Measurements from ENCODE around the gene CDH19. TPM values are rescaled to one million over a fixed set of nuclear protein-coding genes. Genes with fewer than 3 reads are reported as not detected.

Gene CDH19
- total and polyA plus RNA-seq, 5 experiments from 2014 or later, result not detected

DNA sequence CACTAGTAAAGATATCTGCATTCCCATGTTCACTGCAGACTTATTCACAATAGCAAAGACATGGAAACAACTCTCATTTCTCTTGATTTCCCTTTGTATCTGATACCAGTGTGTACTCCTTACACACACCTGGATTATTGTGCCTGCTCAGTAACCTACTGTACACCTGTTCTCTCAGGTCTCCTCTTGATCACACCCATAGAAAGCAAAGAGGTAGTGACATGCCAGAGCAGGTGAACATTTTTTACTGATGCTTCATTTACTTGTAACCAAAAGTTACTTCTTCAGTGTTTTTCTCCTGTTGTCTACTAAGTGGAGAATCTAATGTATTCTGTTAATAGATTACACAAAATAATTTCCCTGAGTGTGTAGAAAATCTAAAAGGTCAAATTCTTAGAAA lies 46.8 kb downstream of the CDH19 start:
- Mint-ChIP-seq H3K36me3 (no peaks in the 10 kb centered on the region), H3K27me3 (no peaks in the 10 kb centered on the region), H3K27ac (no peak overlapping the region), H3K9me3 (peaks cover 0 to 3% (median 0%) of the 10 kb centered on the region in 9 donors), H3K4me3 (no peak overlapping the region), H3K4me1 (no peaks in the 10 kb centered on the region)
- DNase-seq (no peak), ATAC-seq (no peak)
- POLR2A ChIA-PET, result no interaction called here

DNA sequence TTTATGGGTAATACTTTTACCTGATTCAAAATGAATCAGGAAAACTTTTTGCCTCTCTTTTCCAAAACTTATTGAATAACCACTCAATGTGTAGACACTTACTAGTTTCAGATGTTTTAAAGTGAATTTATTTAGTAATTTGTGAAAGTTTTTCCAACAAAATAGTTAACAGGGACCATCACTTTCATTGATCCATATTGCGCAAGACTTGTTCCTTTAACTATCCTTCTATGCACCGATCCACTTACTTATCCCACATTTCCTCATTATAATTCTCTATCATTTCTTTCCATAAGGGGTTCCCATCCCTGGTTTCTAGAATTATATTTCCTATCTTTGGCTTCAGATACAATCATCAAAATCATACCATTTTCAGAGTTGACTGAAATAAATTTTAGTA lies 48.3 kb downstream of the CDH19 start:
- H3K36me3 Mint-ChIP-seq, result no peaks in the 10 kb centered on the region
- DNase-seq (no peak), ATAC-seq (no peak)
- H3K27me3 Mint-ChIP-seq, result no peaks in the 10 kb centered on the region
- peaks cover 0 to 3% (median 0%) of the 10 kb centered on the region in 9 donors for H3K9me3 Mint-ChIP-seq
- no peaks in the 10 kb centered on the region for H3K4me1 Mint-ChIP-seq
- POLR2A ChIA-PET, result no interaction called here
- H3K4me3 Mint-ChIP-seq, result no peak overlapping the region
- no peak overlapping the region for H3K27ac Mint-ChIP-seq

DNA sequence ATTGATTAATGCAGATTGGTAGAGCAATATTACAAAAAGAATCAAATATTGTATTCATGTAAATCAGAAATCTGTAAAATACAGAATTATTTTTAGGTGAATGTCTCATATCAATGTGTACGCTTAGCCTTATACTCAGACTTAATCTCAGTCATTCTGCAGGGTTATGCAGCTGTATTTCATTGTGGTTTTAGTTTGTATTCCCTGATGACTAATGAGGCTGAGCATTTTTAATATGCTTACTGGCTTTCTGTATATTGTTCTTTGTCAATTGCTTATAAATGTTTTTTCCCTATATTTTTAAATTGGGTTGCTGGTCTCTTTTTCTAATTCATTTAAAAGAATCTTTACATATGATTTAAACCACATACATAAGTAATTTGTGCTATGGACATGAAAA lies 50.1 kb downstream of the CDH19 start:
- H3K27me3 Mint-ChIP-seq, result no peaks in the 10 kb centered on the region

DNA sequence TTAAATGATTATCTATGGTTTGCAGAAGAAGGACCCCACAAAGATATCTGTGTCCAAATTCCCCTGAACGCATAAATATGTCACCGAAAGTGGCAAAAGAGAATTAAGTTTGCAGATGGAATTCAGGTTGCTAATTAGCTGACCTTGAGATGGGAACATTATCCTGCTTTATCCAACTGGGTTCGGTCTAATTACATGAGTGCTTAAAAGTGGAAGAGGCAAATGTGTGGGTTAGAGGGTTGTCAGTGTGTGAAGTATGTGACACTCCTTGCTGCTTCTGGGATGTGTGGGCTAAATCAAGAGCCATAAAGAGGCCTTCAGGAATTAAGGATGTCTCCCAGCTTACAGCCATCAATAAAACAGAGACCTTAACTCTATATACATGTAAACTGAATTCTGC lies 53.5 kb downstream of the CDH19 start:
- Mint-ChIP-seq H3K4me1 (no peaks in the 10 kb centered on the region), H3K9me3 (peaks cover 0 to 13% (median 3%) of the 10 kb centered on the region in 9 donors), H3K4me3 (no peak overlapping the region), H3K27me3 (no peaks in the 10 kb centered on the region), H3K27ac (no peak overlapping the region), H3K36me3 (no peaks in the 10 kb centered on the region)
- ATAC-seq (no peak), DNase-seq (no peak)
- POLR2A ChIA-PET, result no interaction called here

More for the DNA sequence above, 50.1 kb downstream of the CDH19 start:
- Mint-ChIP-seq H3K4me3 (no peak overlapping the region), H3K27ac (no peak overlapping the region), H3K36me3 (no peaks in the 10 kb centered on the region), H3K9me3 (peaks cover 0 to 3% (median 0%) of the 10 kb centered on the region in 9 donors), H3K4me1 (no peaks in the 10 kb centered on the region)
- no peak for DNase-seq
- POLR2A ChIA-PET, result no interaction called here
- no peak for ATAC-seq

DNA sequence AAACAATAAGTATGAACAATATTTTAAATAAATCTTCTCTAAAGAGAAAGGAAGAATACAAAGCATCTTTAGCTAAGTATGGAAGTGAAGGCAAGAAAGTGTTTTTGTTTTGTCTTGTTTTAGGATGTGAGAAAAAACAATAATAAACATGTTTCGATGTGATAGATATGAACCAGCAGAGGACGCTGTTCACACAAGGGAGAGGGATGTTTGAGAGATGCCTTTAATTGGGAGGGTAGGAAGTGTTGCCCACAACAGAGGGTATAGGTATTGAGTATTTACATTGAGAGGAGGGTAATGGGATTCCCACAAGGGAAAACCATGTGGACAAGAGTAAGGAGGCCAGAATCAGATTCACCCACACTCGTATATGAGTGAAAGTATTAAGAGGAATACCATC lies 55.1 kb downstream of the CDH19 start:
- Mint-ChIP-seq H3K9me3 (peaks cover 0 to 13% (median 5%) of the 10 kb centered on the region in 9 donors), H3K4me3 (no peak overlapping the region), H3K36me3 (no peaks in the 10 kb centered on the region), H3K27me3 (no peaks in the 10 kb centered on the region), H3K27ac (no peak overlapping the region), H3K4me1 (no peaks in the 10 kb centered on the region)
- POLR2A ChIA-PET, result no interaction called here
- ATAC-seq (no peak), DNase-seq (no peak)

DNA sequence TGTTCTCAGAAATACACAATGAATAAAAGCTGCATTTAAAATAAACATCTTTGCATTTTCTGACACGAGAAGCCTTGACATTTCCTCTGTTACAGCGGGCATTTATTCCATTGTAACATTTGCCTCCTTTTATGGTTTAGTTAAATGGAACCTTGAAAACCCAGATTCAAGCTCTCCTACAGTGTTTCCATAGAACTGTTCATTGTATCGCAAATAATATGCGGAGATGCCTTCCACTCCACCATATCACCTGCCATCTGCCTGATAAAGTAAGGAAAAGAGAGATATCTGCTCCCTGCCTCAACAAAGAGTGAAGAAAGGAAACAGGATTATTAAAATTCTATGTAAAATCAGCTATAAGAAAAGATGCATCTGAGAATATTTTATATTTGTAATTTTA lies 69.8 kb downstream of the CDH19 start:
- Mint-ChIP-seq H3K36me3 (no peaks in the 10 kb centered on the region), H3K4me1 (no peaks in the 10 kb centered on the region), H3K9me3 (peaks cover 0 to 9% (median 0%) of the 10 kb centered on the region in 9 donors), H3K27ac (no peak overlapping the region), H3K4me3 (no peak overlapping the region), H3K27me3 (no peaks in the 10 kb centered on the region)
- POLR2A ChIA-PET, result no interaction called here
- DNase-seq (no peak), ATAC-seq (no peak)

DNA sequence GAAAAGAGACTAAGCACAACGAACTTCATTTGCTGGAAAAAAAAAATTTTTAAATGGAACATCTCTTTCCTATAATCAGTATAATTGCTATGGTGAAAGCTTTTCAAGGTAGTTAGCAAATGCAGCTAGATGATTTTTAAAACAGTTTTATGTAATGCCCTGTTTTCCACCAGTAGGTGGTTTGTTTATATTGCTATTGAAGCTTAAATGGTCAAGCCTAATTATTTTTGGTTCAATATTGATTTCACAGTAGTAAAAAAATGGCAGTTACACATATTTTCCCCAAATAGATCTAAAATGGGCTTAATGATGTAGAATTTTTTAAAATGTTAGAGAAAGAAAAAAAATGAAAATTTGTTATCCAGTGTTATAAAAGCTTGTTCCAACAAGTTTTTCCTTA lies 70.2 kb downstream of the CDH19 start:
- Mint-ChIP-seq H3K4me3 (no peak overlapping the region), H3K4me1 (no peaks in the 10 kb centered on the region), H3K27ac (no peak overlapping the region), H3K9me3 (peaks cover 0 to 4% (median 0%) of the 10 kb centered on the region in 9 donors), H3K36me3 (no peaks in the 10 kb centered on the region), H3K27me3 (no peaks in the 10 kb centered on the region)
- ATAC-seq (no peak), DNase-seq (no peak)
- POLR2A ChIA-PET, result no interaction called here

DNA sequence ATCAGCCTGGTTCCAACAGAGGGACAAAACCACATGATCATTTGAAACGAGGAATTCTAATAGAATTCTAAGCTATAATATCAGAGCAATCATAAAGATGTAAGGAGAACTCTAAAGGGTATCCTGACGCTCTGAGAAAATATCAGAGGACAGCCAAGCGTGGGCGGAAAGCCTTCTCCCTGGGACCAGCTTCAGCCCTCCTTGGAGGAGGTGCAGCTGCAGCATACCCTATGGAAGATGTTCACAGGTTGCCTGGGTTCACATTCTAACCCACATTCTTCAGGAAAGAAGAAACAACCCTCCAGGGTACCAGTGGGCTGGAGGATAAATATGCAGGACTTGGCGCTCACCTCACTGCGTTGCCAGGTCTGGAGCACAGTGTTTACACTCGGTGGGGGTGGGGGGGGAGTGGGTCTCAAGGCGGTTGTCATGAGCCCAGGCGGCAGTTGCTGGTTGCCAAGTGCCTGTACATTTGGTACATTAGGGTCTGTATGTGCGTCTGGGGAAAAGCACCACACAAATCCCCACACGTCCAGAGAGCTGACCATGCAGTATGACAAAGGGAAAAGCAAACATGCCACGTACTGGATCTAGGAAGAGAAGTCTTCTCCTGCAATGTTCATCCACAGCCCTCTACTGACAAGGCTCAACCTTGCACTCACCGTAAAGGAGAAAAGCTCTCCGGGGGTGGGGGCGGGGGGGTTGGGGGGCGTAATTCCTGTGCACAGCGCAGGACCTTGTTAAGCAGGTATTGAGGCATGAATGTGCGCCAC lies 80.5 kb downstream of the CDH19 start:
- DNase-seq (no peak), ATAC-seq (no peak)
- H3K27me3 Mint-ChIP-seq, result no peaks in the 10 kb centered on the region
- no peaks in the 10 kb centered on the region for H3K4me1 Mint-ChIP-seq
- H3K36me3 Mint-ChIP-seq, result no peaks in the 10 kb centered on the region
- H3K4me3 Mint-ChIP-seq, result no peak overlapping the region
- no peak overlapping the region for H3K27ac Mint-ChIP-seq
- H3K9me3 Mint-ChIP-seq, result peaks cover 0 to 6% (median 0%) of the 10 kb centered on the region in 9 donors
- POLR2A ChIA-PET, result no interaction called here

DNA sequence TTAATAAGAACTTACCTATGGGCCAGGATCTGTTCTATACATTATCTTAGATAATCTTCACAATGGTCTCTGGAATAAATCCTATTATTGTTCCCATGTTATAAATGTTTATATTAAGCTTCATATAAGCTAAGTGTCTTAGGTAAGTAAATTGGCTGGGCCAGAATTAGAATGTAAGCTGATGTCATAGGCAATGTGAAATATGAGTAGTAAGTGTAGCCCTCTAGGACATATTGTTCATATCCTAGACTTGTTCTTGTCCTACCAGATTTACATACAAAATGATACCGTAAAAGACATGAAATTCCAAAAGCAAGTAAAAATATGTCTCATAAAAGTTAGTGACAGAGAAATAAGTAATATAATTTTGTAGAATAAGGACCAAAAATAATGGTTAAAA lies 89.9 kb downstream of the CDH19 start:
- Mint-ChIP-seq H3K9me3 (peaks cover 0 to 6% (median 0%) of the 10 kb centered on the region in 9 donors), H3K4me1 (no peaks in the 10 kb centered on the region), H3K27ac (no peak overlapping the region), H3K4me3 (no peak overlapping the region), H3K27me3 (no peaks in the 10 kb centered on the region), H3K36me3 (no peaks in the 10 kb centered on the region)
- ATAC-seq, result no peak
- DNase-seq, result no peak
- POLR2A ChIA-PET, result no interaction called here

DNA sequence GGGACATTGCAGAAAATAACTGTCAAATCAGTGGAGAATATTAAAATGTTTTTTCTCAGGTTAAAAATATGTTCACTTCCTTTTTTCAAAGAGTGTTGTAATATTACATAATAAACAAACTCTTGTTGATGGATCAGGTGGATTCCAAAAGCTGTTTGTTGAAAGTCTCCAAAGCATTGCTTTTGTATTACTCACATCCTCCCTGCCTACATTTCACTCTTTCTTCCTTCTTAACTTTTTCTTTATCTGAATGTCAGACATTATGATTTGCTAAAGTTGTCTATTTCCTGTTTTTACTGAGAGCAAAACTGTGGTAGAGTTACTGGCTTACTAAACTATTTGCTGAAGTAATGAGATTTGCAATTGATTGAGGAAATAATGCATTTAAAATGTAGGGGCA lies 92.1 kb downstream of the CDH19 start:
- Mint-ChIP-seq H3K27me3 (no peaks in the 10 kb centered on the region), H3K36me3 (no peaks in the 10 kb centered on the region), H3K27ac (no peak overlapping the region), H3K4me1 (no peaks in the 10 kb centered on the region), H3K9me3 (peaks cover 0 to 6% (median 0%) of the 10 kb centered on the region in 9 donors), H3K4me3 (no peak overlapping the region)
- POLR2A ChIA-PET, result no interaction called here
- ATAC-seq, result no peak
- DNase-seq, result no peak

DNA sequence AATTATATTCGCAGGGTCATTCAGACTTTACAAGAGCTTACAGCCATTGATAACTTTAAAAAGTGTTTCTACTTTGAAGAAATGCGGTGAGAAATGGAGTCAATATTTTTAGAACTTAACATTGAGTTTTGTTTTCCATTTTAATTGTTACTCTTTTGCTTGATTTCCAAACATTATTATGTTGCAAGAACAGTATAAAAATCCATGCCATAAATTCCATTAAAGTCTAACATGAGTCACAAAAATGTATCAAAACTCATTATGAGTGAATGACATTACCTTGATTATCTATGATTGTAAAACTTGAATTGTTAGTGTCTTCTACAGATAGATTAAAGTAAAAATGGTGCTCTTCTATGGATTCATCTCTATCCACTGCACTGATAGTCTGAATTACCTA lies 92.6 kb downstream of the CDH19 start:
- H3K4me3 Mint-ChIP-seq, result no peak overlapping the region
- no peak overlapping the region for H3K27ac Mint-ChIP-seq
- ATAC-seq (no peak), DNase-seq (no peak)
- POLR2A ChIA-PET, result no interaction called here
- H3K4me1 Mint-ChIP-seq, result no peaks in the 10 kb centered on the region
- H3K9me3 Mint-ChIP-seq, result peaks cover 0 to 6% (median 0%) of the 10 kb centered on the region in 9 donors
- H3K27me3 Mint-ChIP-seq, result no peaks in the 10 kb centered on the region
- H3K36me3 Mint-ChIP-seq, result no peaks in the 10 kb centered on the region

DNA sequence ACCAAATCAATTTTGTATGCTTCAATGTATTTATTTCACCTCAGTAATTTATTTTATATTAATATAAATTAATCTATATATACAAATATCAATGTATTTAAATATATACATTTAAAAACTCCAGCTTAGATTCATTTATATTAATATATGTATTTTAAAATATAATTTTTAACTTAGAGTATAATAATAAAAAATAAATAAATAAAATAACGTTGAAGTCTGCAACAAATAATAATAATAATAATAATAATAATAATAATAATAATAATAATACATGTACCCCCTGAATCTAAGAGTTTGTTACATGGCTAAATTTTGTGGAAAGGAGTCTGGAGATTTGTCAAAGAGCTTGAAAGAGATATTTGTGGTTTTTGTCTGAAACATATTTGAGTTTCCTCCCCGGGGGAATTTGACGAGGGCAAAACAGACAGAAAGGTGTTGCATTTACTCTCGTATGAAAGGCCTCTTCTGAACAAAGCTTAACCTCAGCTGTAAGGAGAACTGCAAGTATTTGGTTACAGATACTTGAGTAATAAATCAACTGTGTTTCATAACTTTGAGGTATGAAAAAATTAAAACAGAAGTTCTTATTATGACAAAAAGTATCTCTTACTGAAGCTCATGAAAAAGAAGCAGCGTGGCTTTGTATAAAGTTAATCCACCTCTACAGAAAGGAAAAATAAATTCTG lies 93.4 kb downstream of the CDH19 start:
- ATAC-seq (no peak), DNase-seq (no peak)
- H3K27ac Mint-ChIP-seq, result no peak overlapping the region
- peaks cover 0 to 6% (median 0%) of the 10 kb centered on the region in 9 donors for H3K9me3 Mint-ChIP-seq
- no peaks in the 10 kb centered on the region for H3K4me1 Mint-ChIP-seq
- POLR2A ChIA-PET, result no interaction called here
- no peak overlapping the region for H3K4me3 Mint-ChIP-seq
- no peaks in the 10 kb centered on the region for H3K36me3 Mint-ChIP-seq
- no peaks in the 10 kb centered on the region for H3K27me3 Mint-ChIP-seq

DNA sequence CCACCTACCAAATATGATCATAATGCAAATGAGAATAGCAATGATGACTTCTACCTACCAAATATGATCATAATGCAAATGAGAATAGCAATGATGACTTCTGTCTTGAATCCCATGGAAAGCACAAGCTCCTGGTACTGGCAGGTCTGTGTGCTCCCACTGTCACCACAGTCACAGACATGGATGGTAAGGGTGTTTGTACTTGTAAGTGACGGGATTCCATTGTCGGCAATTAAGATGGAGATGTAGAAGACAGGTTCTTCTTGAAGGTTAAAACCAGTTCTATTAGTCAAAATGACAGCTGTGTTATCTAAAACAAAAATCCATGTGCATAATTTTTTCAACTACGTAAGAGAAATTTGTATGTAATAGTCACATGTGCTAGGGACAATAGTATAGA lies 95.0 kb downstream of the CDH19 start:
- H3K9me3 Mint-ChIP-seq, result peaks cover 0 to 6% (median 0%) of the 10 kb centered on the region in 9 donors
- H3K4me3 Mint-ChIP-seq, result no peak overlapping the region
- no peak overlapping the region for H3K27ac Mint-ChIP-seq
- POLR2A ChIA-PET, result no interaction called here
- no peaks in the 10 kb centered on the region for H3K36me3 Mint-ChIP-seq
- no peaks in the 10 kb centered on the region for H3K27me3 Mint-ChIP-seq
- no peaks in the 10 kb centered on the region for H3K4me1 Mint-ChIP-seq
- ATAC-seq (no peak), DNase-seq (no peak)

DNA sequence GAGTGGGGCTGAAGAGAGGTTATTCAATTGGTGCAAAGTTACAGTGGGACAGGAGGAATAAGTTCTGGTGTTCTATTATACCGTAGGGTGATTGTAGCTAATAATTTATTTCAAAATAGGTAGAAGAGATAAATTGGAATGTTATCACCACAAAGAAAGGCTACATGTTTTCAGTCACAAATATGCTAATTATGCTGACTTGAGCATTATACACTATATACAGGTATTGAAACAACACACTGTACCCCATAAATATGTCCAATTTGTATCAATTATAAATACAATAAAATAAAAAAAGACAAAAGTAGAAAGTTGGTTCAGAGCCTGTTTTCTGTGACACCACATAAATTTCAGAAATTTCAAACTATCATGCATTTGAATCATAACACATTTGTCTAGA lies 97.7 kb downstream of the CDH19 start:
- ATAC-seq, result no peak
- Mint-ChIP-seq H3K4me3 (no peak overlapping the region), H3K27ac (no peak overlapping the region), H3K36me3 (no peaks in the 10 kb centered on the region), H3K27me3 (no peaks in the 10 kb centered on the region), H3K4me1 (no peaks in the 10 kb centered on the region), H3K9me3 (peaks cover 0 to 14% (median 0%) of the 10 kb centered on the region in 9 donors)
- DNase-seq, result no peak
- POLR2A ChIA-PET, result no interaction called here
